GM23248 (cell line): Measurements from ENCODE around the gene TRAPPC12. TPM values are rescaled to one million over a fixed set of nuclear protein-coding genes. Genes with fewer than 3 reads are reported as not detected.

Experiments
- DNase-seq: peaks from one replicate; pipeline ENCODE4 v3.0.0-alpha.2; 2015
- H2AFZ ChIP-seq: fragments of 200-600 bp; sonication (generic); 2 replicates; pipeline ENCODE4 v1.6.1; 2016; ENCODE audit warnings: antibody characterized with exemption
- H3F3A ChIP-seq: fragments of 200-600 bp; sonication (generic); 2 replicates; pipeline ENCODE4 v1.6.1; 2016; ENCODE audit warnings: mild to moderate bottlenecking, antibody characterized with exemption, mixed run types; ENCODE audit not compliant: insufficient read depth
- H3K27ac ChIP-seq: fragments of 200-600 bp; sonication (generic); 2 replicates; pipeline ENCODE4 v1.5.1; 2016; ENCODE audit warnings: mild to moderate bottlenecking
- H3K27me3 ChIP-seq: fragments of 200-600 bp; sonication (generic); replicated peaks from 2 replicates; pipeline ENCODE4 v1.6.1; 2016; ENCODE audit warnings: mild to moderate bottlenecking; ENCODE audit not compliant: insufficient read depth
- H3K36me3 ChIP-seq: fragments of 200-600 bp; sonication (generic); 2 replicates; pipeline ENCODE4 v1.6.1; 2016; ENCODE audit warnings: low read depth, mild to moderate bottlenecking
- H3K4me1 ChIP-seq: fragments of 200-600 bp; sonication (generic); 2 replicates; pipeline ENCODE4 v1.6.1; 2016; ENCODE audit warnings: mild to moderate bottlenecking; ENCODE audit not compliant: insufficient read depth
- H3K4me2 ChIP-seq: fragments of 200-600 bp; sonication (generic); one replicate; pipeline ENCODE4 v1.6.1; 2016; ENCODE audit warnings: mild to moderate bottlenecking; ENCODE audit not compliant: unreplicated experiment
- H3K4me3 ChIP-seq: fragments of 200-600 bp; sonication (generic); 2 replicates; pipeline ENCODE4 v1.5.1; 2016; ENCODE audit warnings: mild to moderate bottlenecking
- H3K79me2 ChIP-seq: fragments of 200-600 bp; sonication (generic); 2 replicates; pipeline ENCODE4 v1.6.1; 2016; ENCODE audit warnings: mild to moderate bottlenecking; ENCODE audit not compliant: insufficient read depth
- H3K9ac ChIP-seq: fragments of 200-600 bp; sonication (generic); 2 replicates; pipeline ENCODE4 v1.6.1; 2016; ENCODE audit warnings: mild to moderate bottlenecking
- H3K9me2 ChIP-seq: fragments of 200-600 bp; sonication (generic); 2 replicates; pipeline ENCODE4 v1.6.1; 2016; ENCODE audit warnings: mixed run types, mild to moderate bottlenecking, moderate library complexity; ENCODE audit not compliant: insufficient read depth
- H3K9me3 ChIP-seq: fragments of 200-600 bp; sonication (generic); one replicate; pipeline ENCODE4 v1.6.1; 2017; ENCODE audit warnings: low read depth
- H4K20me1 ChIP-seq: fragments of 200-600 bp; sonication (generic); 2 replicates; pipeline ENCODE4 v1.6.0; 2016; ENCODE audit not compliant: insufficient read depth
- EZH2 ChIP-seq: fragments of 200-600 bp; sonication (generic); IDR thresholded peaks from 2 replicates; pipeline ENCODE4 v1.6.1; 2018; ENCODE audit warnings: antibody characterized with exemption, mild to moderate bottlenecking; ENCODE audit not compliant: insufficient read depth, poor library complexity, severe bottlenecking
- EZH2phosphoT487 ChIP-seq: fragments of 200-600 bp; sonication (generic); IDR thresholded peaks from 2 replicates; pipeline ENCODE4 v1.6.1; 2018; ENCODE audit warnings: antibody characterized with exemption, moderate library complexity, mild to moderate bottlenecking, low read depth; ENCODE audit not compliant: insufficient read depth
- WGBS, 2 experiments: methylation state at CpG; one replicate each; pipeline ENCODE4 v1.1.6; 2015 to 2017; ENCODE audit warnings: low lambda C conversion rate in 2 of 2, low coverage in 1 of 2; ENCODE audit errors: missing lambda C conversion rate in 2 of 2; 5-methylcytosine and 5-hydroxymethylcytosine counted together
- in situ Hi-C: fragments of 300-500 bp; cut with MboI; formaldehyde crosslinking; loops from 2 replicates; pipeline ENCODE4 v1.15.0; 2020
- polyA plus RNA-seq: library from polyadenylated mRNA; unstranded; fragments of >200 nt; fragmentation: Nextera tagmentation; extraction: Ambion mirVana; gene quantifications from 2 replicates; pipeline ENCODE4 v1.2.1, GENCODE V29; 2016
- total RNA-seq: library from RNA; depleted of rRNA; stranded (reverse); fragments of >200 nt; shearing (Covaris generic); gene quantifications from 2 replicates; pipeline ENCODE4 v1.2.3, GENCODE V29; 2014

The TRAPPC12 gene
- total and polyA plus RNA-seq, 2 experiments from 2014 or later: 29.3 to 48.1 TPM

- no peaks in the 10 kb centered on the region for H3K9me2 ChIP-seq
- no peaks in the 10 kb centered on the region for H4K20me1 ChIP-seq
- peaks cover 43% of the 10 kb centered on the region for H3K4me1 ChIP-seq
- WGBS, 2 experiments: 93% methylated on average over 7 of the region's 7 CpGs
- H3K9ac ChIP-seq: peak overlapping the region; percentile 69; the same call in 1 of the 2 replicates
- TF ChIP-seq EZH2phosphoT487 (no peak), EZH2 (no peak)
- no peaks in the 10 kb centered on the region for H3K9me3 ChIP-seq
- peak overlapping the region; percentile 65 for H3K4me2 ChIP-seq
- in situ Hi-C loops: no loop called here
- no peak for DNase-seq
- H3K36me3 ChIP-seq: no peaks in the 10 kb centered on the region
- no peak overlapping the region for H2AFZ ChIP-seq
- H3K79me2 ChIP-seq: no peaks in the 10 kb centered on the region
- no peak overlapping the region; the same call in 1 of the 2 replicates for H3K4me3 ChIP-seq
- peaks cover 39% of the 10 kb centered on the region for H3F3A ChIP-seq
- H3K27me3 ChIP-seq: no peaks in the 10 kb centered on the region
- H3K27ac ChIP-seq: peak overlapping the region; percentile 86
Observed at GRCh38 chr2:3469486-3469885, 90.0 kb downstream of the TRAPPC12 start.

GRCh38 chr2:3470166-3470651 lies 90.7 kb downstream of the TRAPPC12 start:
- H3K4me2 ChIP-seq: peak overlapping the region; percentile 65
- no peaks in the 10 kb centered on the region for H3K27me3 ChIP-seq
- peak overlapping the region; percentile 86 for H3K27ac ChIP-seq
- 25 to 27% methylated on average over 17 of the region's 17 CpGs for WGBS, 2 experiments
- TF ChIP-seq EZH2phosphoT487 (no peak), EZH2 (no peak)
- no peaks in the 10 kb centered on the region for H3K9me3 ChIP-seq
- H3K4me3 ChIP-seq: peak overlapping the region; percentile 35
- H3K9me2 ChIP-seq: no peaks in the 10 kb centered on the region
- H2AFZ ChIP-seq: 0 out of 2 replicates have a peak overlapping the region, but pooled peaks have one; percentile 50
- H3K4me1 ChIP-seq: peaks cover 38% of the 10 kb centered on the region
- peaks cover 32% of the 10 kb centered on the region for H3F3A ChIP-seq
- H4K20me1 ChIP-seq: no peaks in the 10 kb centered on the region
- H3K9ac ChIP-seq: peak overlapping the region; percentile 69
- in situ Hi-C loops: no loop called here
- no peaks in the 10 kb centered on the region for H3K79me2 ChIP-seq
- H3K36me3 ChIP-seq: no peaks in the 10 kb centered on the region
- DNase-seq: peak; percentile 91

DNA sequence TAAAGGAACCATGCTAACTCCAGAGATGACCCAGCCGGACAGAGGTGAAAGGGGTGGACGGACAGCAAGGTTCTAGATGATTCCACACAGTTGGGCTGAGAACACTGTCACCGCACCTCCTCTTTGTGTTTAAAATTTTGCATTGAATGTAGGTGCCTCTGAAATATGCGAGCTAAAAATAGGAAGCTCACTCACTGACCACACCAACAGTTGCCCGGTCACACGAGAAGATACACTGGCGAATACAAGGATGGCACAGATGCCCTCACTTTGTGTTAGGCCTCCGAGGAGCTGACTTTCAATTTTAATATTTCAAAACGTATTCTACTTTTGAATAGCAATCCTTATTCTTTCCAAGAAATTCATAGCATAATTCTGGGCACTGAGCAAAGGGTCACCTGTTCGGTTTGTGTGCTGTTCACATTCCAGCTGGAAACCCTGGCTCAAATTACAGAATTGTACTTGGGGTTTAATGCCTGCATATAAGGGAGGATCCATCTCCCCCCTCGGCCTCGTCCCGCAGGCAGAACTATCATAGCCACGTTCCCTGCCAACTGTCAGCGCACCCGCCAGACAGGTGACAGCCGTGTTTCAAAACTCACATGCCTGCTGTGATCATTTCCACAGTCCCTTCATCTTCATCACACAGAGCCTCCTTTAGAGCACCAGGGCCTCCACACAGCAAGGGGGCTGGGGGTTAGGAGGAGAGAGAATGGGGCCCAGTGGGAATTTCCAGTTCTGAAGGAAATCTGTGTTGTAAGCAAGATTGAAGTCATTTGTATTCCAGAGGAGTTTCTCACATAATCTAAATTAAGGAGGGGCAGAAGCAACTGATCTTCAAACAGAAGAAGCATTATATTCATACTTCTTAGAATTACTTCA lies 91.6 kb downstream of the TRAPPC12 start:
- Histone ChIP-seq H3K9me3 (no peaks in the 10 kb centered on the region), H3F3A (peaks cover 26% of the 10 kb centered on the region), H3K9me2 (no peaks in the 10 kb centered on the region), H3K4me1 (peaks cover 30% of the 10 kb centered on the region), H3K4me3 (peak overlapping the region; percentile 35), H3K36me3 (no peaks in the 10 kb centered on the region), H3K27me3 (no peaks in the 10 kb centered on the region), H3K79me2 (no peaks in the 10 kb centered on the region), H3K27ac (peak overlapping the region; percentile 86), H2AFZ (no peak overlapping the region), H4K20me1 (no peaks in the 10 kb centered on the region), H3K4me2 (peak overlapping the region; percentile 65), H3K9ac (peak overlapping the region; percentile 69)
- TF ChIP-seq EZH2phosphoT487: no peak
- TF ChIP-seq EZH2: no peak
- in situ Hi-C loops: no loop called here
- peak; percentile 25 for DNase-seq
- 84% methylated on average over 17 of the region's 17 CpGs for WGBS, 2 experiments

- H3K36me3 ChIP-seq: no peaks in the 10 kb centered on the region
- TF ChIP-seq EZH2 (no peak), EZH2phosphoT487 (no peak)
- DNase-seq: no peak
- no peak overlapping the region for H3K9ac ChIP-seq
- H3K9me3 ChIP-seq: no peaks in the 10 kb centered on the region
- peaks cover 23% of the 10 kb centered on the region for H3K4me1 ChIP-seq
- in situ Hi-C loops: no loop called here
- no peak overlapping the region for H3K27ac ChIP-seq
- H3F3A ChIP-seq: peaks cover 20% of the 10 kb centered on the region
- H3K4me3 ChIP-seq: no peak overlapping the region
- 69 to 79% methylated on average over 9 to 10 of the region's 10 CpGs for WGBS, 2 experiments
- H3K79me2 ChIP-seq: no peaks in the 10 kb centered on the region
- no peaks in the 10 kb centered on the region for H3K27me3 ChIP-seq
- H3K9me2 ChIP-seq: no peaks in the 10 kb centered on the region
- no peaks in the 10 kb centered on the region for H4K20me1 ChIP-seq
- H3K4me2 ChIP-seq: no peak overlapping the region
- no peak overlapping the region for H2AFZ ChIP-seq
Observed at GRCh38 chr2:3472296-3472695, 92.8 kb downstream of the TRAPPC12 start.
